Panc1 (cell line): ENCODE measurements around the gene CLASRP.

Experiments used
- POLR2AphosphoS5 ChIP-seq: IDR thresholded peaks from 2 replicates; pipeline ENCODE4 v1.6.1; 2012; ENCODE audit warnings: mild to moderate bottlenecking, low read depth, low read length, moderate library complexity
- SIN3A ChIP-seq: IDR thresholded peaks from 2 replicates; pipeline ENCODE4 v1.6.1; 2012; ENCODE audit warnings: low read depth, mild to moderate bottlenecking, low read length, moderate library complexity, borderline replicate concordance; ENCODE audit not compliant: insufficient read depth
- TF ChIP-seq, protein P1 (sequence below): fragments of 450-650 bp; IDR thresholded peaks from 2 replicates; pipeline ENCODE4 v1.5.1; 2017; ENCODE audit warnings: mild to moderate bottlenecking

- TF ChIP-seq, protein P1, sequence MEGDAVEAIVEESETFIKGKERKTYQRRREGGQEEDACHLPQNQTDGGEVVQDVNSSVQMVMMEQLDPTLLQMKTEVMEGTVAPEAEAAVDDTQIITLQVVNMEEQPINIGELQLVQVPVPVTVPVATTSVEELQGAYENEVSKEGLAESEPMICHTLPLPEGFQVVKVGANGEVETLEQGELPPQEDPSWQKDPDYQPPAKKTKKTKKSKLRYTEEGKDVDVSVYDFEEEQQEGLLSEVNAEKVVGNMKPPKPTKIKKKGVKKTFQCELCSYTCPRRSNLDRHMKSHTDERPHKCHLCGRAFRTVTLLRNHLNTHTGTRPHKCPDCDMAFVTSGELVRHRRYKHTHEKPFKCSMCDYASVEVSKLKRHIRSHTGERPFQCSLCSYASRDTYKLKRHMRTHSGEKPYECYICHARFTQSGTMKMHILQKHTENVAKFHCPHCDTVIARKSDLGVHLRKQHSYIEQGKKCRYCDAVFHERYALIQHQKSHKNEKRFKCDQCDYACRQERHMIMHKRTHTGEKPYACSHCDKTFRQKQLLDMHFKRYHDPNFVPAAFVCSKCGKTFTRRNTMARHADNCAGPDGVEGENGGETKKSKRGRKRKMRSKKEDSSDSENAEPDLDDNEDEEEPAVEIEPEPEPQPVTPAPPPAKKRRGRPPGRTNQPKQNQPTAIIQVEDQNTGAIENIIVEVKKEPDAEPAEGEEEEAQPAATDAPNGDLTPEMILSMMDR = no peak
- no peak for TF ChIP-seq POLR2AphosphoS5
- no peak for TF ChIP-seq SIN3A
Measured at GRCh38 chr19:45005787-45006186, 33.1 kb upstream of the CLASRP start.
